Measurements from ENCODE around the gene NEDD4L.

Gene NEDD4L

GRCh38 chr18:58110398-58110797 lies 66.4 kb downstream of the NEDD4L start:
- DNase-seq (ENCODE audit: extremely low spot score, insufficient read length, low read depth) (no peak), FAIRE-seq (no peak)

- FAIRE-seq, result no peak
- no peak for DNase-seq (ENCODE audit: extremely low spot score, insufficient read length, low read depth)
Observed at GRCh38 chr18:58112174-58112573, 68.1 kb downstream of the NEDD4L start.

- FAIRE-seq (peak; percentile 85), DNase-seq (ENCODE audit: extremely low spot score, insufficient read length, low read depth) (no peak)
Observed at GRCh38 chr18:58113337-58113736, 69.3 kb downstream of the NEDD4L start.

- FAIRE-seq (no peak), DNase-seq (ENCODE audit: extremely low spot score, insufficient read length, low read depth) (no peak)
Observed at GRCh38 chr18:58114766-58115165, 70.7 kb downstream of the NEDD4L start.

- FAIRE-seq, result no peak
- DNase-seq (ENCODE audit: extremely low spot score, insufficient read length, low read depth), result no peak
Observed at GRCh38 chr18:58116818-58117217, 72.8 kb downstream of the NEDD4L start.

GRCh38 chr18:58117786-58118403 lies 73.9 kb downstream of the NEDD4L start:
- DNase-seq (ENCODE audit: extremely low spot score, insufficient read length, low read depth), result no peak
- no peak for FAIRE-seq

GRCh38 chr18:58118536-58118935 lies 74.5 kb downstream of the NEDD4L start:
- FAIRE-seq (no peak), DNase-seq (ENCODE audit: extremely low spot score, insufficient read length, low read depth) (no peak)

GRCh38 chr18:58119819-58120218 lies 75.8 kb downstream of the NEDD4L start:
- DNase-seq (ENCODE audit: extremely low spot score, insufficient read length, low read depth), result no peak
- no peak for FAIRE-seq

- FAIRE-seq (no peak), DNase-seq (ENCODE audit: extremely low spot score, insufficient read length, low read depth) (no peak)
Observed at GRCh38 chr18:58124475-58124874, 80.4 kb downstream of the NEDD4L start.

GRCh38 chr18:58125183-58125582 lies 81.2 kb downstream of the NEDD4L start:
- FAIRE-seq, result peak; percentile 12
- DNase-seq (ENCODE audit: extremely low spot score, insufficient read length, low read depth), result no peak

GRCh38 chr18:58125756-58126155 lies 81.7 kb downstream of the NEDD4L start:
- no peak for FAIRE-seq
- no peak for DNase-seq (ENCODE audit: extremely low spot score, insufficient read length, low read depth)

- no peak for FAIRE-seq
Observed at GRCh38 chr18:58128381-58129374, 84.7 kb downstream of the NEDD4L start.

GRCh38 chr18:58132595-58133261 lies 88.7 kb downstream of the NEDD4L start:
- DNase-seq (ENCODE audit: extremely low spot score, insufficient read length, low read depth), result no peak
- no peak for FAIRE-seq

More at GRCh38 chr18:58128381-58129374, 84.7 kb downstream of the NEDD4L start:
- DNase-seq (ENCODE audit: extremely low spot score, insufficient read length, low read depth), result no peak

GRCh38 chr18:58135183-58135641 lies 91.2 kb downstream of the NEDD4L start:
- no peak for DNase-seq (ENCODE audit: extremely low spot score, insufficient read length, low read depth)
- no peak for FAIRE-seq

- FAIRE-seq (peak; percentile 91), DNase-seq (ENCODE audit: extremely low spot score, insufficient read length, low read depth) (peak; percentile 46)
Observed at GRCh38 chr18:58135701-58136331, 91.8 kb downstream of the NEDD4L start.

GRCh38 chr18:58136879-58137278 lies 92.9 kb downstream of the NEDD4L start:
- FAIRE-seq, result no peak
- DNase-seq (ENCODE audit: extremely low spot score, insufficient read length, low read depth), result no peak

GRCh38 chr18:58139459-58140386 lies 95.7 kb downstream of the NEDD4L start:
- DNase-seq (ENCODE audit: extremely low spot score, insufficient read length, low read depth), result no peak
- no peak for FAIRE-seq

- DNase-seq (ENCODE audit: extremely low spot score, insufficient read length, low read depth) (no peak), FAIRE-seq (no peak)
Observed at GRCh38 chr18:58140387-58141325, 96.6 kb downstream of the NEDD4L start.
